ENCODE results near the gene YY1.

- TF ChIP-seq CTCF (IDR thresholded peaks at IDR 0.05; ENCODE audit: insufficient read depth, low read depth, low read length) = no peak
- TF ChIP-seq EZH2 (IDR thresholded peaks at IDR 0.05; ENCODE audit: insufficient read depth, low read length) = no peak
Observed at GRCh38 chr14:100297320-100298300, 58.7 kb downstream of the YY1 start.

Measured in astrocyte (in vitro differentiated cells and primary cell).